ENCODE data around the gene PTPRD.

The PTPRD gene

GRCh38 chr9:10612641-10613398 lies at the start of gene PTPRD:
TSS of gene PTPRD (minus strand) at chr9:10613002.
- DNase-seq: peak; percentile 34

GRCh38 chr9:10661994-10662393 lies 49.2 kb upstream of the PTPRD start:
- DNase-seq: no peak

- no peak for DNase-seq
Measured at GRCh38 chr9:10661376-10661775, 48.6 kb upstream of the PTPRD start.

- no peak for DNase-seq
Measured at GRCh38 chr9:10651012-10651411, 38.2 kb upstream of the PTPRD start.

- no peak for DNase-seq
Measured at GRCh38 chr9:10649076-10649475, 36.3 kb upstream of the PTPRD start.

GRCh38 chr9:10633785-10634184 lies 21.0 kb upstream of the PTPRD start:
- no peak for DNase-seq

GRCh38 chr9:10614196-10614800 lies 1.5 kb upstream of the PTPRD start:
- DNase-seq: no peak

GRCh38 chr9:10613419-10613818 lies 617 bp upstream of the PTPRD start:
- peak; percentile 24 for DNase-seq

- DNase-seq: no peak
Measured at GRCh38 chr9:10605388-10605787, 7.4 kb downstream of the PTPRD start.

GRCh38 chr9:10604927-10605326 lies 7.9 kb downstream of the PTPRD start:
- DNase-seq: no peak

- DNase-seq: no peak
Measured at GRCh38 chr9:10597801-10598200, 15.0 kb downstream of the PTPRD start.

GRCh38 chr9:10594482-10594881 lies 18.3 kb downstream of the PTPRD start:
- DNase-seq: no peak

- DNase-seq: no peak
Measured at GRCh38 chr9:10586407-10586806, 26.4 kb downstream of the PTPRD start.

GRCh38 chr9:10571699-10572098 lies 41.1 kb downstream of the PTPRD start:
- DNase-seq: no peak

GRCh38 chr9:10566848-10567247 lies 46.0 kb downstream of the PTPRD start:
- no peak for DNase-seq

- DNase-seq: no peak
Measured at GRCh38 chr9:10562581-10563343, 50.0 kb downstream of the PTPRD start.

- DNase-seq: no peak
Measured at GRCh38 chr9:10548348-10548747, 64.5 kb downstream of the PTPRD start.

- no peak for DNase-seq
Measured at GRCh38 chr9:10538073-10538472, 74.7 kb downstream of the PTPRD start.

- peak; percentile 84 for DNase-seq
Measured at GRCh38 chr9:10534850-10535249, 78.0 kb downstream of the PTPRD start.

GRCh38 chr9:10525972-10526371 lies 86.8 kb downstream of the PTPRD start:
- DNase-seq: no peak

- no peak for DNase-seq
Measured at GRCh38 chr9:10523164-10523563, 89.6 kb downstream of the PTPRD start.

GRCh38 chr9:10512144-10512543 lies 100.7 kb downstream of the PTPRD start:
- no peak for DNase-seq

GRCh38 chr9:10488937-10489336 lies 123.9 kb downstream of the PTPRD start:
- no peak for DNase-seq

GRCh38 chr9:10479172-10479571 lies 133.6 kb downstream of the PTPRD start:
- DNase-seq: no peak

Measured in NCI-H1694 (cell line).